ENCODE data around the gene ZNF862.

Gene ZNF862

DNA sequence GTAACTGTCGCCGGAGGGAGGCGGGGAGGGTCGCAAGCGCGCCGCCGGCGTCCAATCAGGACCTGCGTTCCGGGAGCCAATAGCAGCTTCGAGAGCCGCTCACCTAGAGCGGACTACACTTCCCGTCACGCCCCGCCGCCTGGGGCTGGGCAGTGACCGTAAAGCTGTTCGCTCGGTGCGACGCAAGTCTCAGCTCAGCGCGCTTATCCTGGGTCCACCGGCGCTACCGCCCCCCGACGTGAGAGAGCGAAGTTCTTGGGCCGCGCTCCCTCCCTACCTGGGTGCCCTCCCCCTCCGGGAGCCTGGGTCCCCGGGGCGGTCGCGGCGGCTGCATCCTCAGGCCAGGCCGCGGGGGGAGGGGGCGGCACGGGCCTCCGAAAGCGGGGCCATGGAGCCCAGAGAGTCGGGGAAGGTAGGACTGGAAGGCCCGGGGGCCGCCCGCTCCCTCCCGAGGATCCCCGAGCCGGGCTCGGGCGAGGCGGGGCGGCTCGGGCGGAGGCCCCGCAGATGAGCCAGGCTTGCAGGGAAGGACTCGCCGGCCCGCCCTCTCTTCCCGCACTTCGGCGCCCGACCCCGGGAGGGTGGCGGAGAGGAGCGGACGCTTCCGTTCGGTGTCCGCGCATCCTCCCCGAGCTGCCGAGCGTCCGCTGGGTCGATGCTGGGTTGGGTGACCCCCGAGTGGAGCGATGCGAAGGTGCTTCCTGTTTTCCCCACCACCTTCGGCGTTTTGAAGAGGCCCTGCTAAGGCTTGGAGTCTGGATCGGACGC lies at the start of gene ZNF862:
Gene ZNF862, plus strand, starts transcription at position 152 of the 768 bp plus-strand sequence. Its CDS starts 237 bp downstream, at position 389.
- FAIRE-seq: peak; percentile 99

- no peak for FAIRE-seq
Measured at GRCh38 chr7:149789101-149789500, 49.1 kb upstream of the ZNF862 start.

DNA sequence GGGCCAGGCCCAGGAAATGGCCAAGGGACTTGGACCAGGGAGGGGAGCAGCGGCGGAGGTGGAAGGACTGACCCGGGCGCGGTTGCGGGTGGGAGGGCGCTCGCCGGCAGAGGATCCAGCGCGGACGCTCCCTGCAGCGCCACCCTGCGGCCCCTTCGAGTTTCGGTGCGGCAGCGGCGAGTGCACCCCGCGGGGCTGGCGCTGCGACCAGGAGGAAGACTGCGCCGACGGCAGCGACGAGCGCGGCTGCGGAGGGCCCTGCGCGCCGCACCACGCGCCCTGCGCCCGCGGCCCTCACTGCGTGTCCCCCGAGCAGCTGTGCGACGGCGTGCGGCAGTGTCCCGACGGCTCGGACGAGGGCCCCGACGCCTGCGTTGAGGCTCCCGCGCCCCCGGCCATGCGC lies 48.0 kb upstream of the ZNF862 start:
- FAIRE-seq: no peak

DNA sequence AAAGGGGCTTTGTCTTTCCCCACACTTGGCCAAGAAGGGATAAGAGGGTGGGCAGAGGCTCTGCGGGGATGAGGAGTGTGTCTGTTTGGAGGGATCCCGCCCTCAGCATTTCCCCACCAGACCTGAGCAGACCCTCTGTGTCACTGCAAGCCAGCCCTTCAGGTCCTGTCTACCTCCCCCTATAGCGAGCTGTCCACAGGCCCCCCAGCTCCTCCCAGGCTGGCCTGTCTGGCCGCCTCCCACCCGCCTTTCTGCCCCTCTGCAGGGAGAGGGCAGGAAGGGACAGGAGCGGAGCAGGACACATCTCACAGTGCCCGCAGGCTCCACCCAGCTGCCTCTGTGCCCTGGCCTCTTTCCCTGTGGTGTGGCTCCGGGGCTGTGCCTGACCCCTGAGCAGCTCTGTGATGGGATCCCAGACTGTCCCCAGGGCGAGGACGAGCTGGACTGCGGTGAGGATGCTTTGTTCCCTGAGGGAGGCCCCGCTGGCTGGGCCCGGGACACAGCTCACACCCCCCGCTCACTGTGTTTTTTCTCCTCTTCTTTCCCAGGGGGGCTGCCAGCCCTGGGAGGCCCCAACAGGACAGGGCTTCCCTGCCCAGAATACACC lies 47.3 kb upstream of the ZNF862 start:
- FAIRE-seq: no peak

DNA sequence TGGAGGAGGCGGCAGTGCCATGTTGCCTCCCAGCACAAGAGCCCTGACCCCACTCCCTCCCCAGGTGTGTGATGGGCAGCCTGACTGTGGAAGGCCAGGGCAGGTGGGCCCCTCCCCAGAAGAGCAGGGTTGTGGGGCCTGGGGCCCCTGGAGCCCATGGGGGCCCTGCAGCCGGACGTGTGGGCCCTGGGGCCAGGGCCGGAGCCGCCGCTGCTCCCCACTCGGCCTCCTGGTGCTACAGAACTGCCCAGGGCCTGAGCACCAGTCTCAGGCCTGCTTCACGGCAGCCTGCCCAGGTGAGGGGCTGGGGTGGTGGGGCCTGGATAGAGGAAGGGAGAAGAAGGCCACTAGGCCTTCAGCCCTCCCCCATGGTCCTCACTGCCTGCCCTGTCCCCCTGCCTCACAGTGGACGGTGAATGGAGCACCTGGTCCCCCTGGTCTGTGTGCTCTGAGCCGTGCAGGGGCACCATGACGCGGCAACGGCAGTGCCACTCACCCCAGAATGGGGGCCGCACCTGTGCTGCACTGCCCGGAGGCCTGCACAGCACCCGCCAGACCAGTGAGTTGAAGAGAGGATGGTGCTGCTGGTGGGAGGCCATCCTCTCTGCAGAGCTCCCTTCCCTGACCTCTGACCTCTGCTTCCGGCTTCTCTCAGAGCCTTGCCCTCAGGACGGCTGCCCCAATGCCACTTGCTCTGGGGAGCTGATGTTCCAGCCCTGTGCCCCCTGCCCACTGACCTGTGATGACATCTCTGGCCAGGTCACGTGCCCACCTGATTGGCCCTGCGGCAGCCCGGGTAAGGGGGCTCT lies 46.6 kb upstream of the ZNF862 start:
- FAIRE-seq: no peak

GRCh38 chr7:149792220-149792595 lies 46.0 kb upstream of the ZNF862 start:
- no peak for FAIRE-seq

- FAIRE-seq: no peak
Measured at GRCh38 chr7:149793261-149793660, 44.9 kb upstream of the ZNF862 start.

DNA sequence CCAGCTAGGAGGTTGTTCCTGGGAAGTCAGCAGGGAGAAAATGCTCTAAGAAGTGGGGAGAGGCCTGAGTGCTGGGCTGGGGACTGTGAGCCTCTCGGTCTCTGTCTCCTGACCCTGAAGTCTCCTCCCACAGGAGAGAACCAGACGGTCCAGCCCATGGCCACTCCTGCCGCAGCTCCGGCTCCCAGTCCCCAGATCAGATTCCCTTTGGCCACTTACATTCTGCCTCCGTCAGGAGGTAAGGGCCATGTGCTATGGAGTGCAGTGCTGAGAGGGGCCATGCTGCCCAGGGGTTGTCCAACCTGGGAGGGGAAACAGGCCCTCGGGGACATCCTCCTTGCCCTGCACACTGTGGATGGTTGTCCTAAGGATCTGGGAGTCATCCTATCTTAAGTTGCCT lies 43.5 kb upstream of the ZNF862 start:
- FAIRE-seq: no peak

DNA sequence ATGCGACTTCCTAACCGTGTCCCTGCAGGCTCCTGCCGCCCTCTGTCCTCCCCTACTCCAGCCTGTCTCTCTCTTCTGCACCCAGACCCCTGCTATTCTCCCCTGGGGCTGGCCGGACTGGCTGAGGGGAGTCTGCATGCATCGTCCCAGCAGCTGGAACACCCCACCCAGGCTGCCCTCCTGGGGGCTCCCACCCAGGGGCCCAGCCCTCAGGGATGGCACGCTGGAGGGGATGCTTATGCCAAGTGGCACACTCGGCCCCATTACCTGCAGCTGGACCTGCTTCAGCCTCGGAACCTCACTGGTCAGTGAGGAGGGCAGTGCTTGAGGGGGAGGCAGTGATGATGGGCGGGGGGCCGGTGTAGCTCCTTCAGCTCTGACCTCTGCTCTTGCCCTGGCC lies 43.0 kb upstream of the ZNF862 start:
- no peak for FAIRE-seq

DNA sequence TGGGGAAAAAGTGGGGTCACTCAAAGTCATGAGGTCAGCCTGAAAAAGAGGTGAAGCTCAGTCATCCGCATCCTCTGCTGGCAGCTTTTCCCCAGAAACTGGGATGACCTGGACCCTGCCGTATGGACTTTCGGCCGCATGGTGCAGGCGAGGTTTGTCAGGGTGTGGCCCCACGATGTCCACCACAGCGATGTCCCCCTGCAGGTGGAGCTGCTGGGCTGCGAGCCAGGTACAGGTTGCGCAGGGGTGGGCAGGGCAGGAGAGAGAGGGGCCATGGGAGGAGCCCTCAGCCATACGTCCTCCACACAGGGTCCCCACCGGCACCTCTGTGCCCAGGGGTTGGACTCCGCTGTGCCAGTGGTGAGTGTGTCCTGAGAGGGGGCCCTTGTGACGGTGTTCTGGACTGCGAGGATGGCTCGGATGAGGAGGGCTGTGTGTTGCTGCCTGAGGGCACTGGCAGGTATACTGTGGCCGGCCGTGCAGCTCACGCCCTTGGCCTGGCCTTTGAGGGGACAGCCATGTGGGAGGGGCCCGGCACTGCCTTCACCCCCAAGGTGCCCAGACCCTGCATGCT lies 41.8 kb upstream of the ZNF862 start:
- FAIRE-seq: no peak

- no peak for FAIRE-seq
Measured at GRCh38 chr7:149797771-149798170, 40.4 kb upstream of the ZNF862 start.

DNA sequence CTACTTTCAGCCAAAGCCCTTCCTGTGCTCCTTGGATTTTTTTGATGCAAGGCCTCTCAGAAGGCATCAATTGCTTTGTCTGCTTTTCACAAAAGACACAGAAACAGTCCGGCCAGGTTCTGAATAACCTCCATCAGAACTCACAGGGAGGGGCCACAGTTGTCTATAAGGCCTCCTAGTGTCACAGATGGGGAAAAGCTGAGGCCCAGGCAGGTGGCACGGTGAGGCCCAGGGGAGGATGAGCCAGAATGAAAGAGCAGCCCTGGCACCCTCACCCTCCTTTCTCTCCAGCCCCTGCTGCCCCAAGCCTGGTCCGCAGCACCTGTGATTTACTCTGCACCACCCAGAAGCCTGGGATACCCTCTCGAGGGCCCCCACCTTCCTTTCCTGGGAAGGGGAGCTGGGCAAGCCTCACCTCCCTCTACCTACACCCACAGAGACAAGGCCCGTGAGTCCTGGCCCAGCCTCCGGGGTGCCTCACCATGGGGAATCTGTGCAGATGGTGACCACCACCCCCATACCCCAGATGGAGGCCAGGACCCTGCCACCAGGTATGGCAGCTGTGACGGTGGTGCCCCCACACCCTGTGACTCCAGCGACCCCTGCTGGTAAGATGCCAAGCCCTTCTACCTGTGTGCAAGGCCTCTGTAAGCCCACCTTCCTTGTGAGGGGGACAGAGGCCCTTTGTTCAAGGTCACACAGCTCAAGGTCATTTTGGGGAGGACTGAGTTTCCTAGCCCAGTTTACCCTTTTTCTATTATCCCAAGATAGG lies 38.6 kb upstream of the ZNF862 start:
- no peak for FAIRE-seq

GRCh38 chr7:149800169-149800555 lies 38.0 kb upstream of the ZNF862 start:
- FAIRE-seq: no peak

GRCh38 chr7:149801002-149801566 lies 37.1 kb upstream of the ZNF862 start:
- FAIRE-seq: no peak

DNA sequence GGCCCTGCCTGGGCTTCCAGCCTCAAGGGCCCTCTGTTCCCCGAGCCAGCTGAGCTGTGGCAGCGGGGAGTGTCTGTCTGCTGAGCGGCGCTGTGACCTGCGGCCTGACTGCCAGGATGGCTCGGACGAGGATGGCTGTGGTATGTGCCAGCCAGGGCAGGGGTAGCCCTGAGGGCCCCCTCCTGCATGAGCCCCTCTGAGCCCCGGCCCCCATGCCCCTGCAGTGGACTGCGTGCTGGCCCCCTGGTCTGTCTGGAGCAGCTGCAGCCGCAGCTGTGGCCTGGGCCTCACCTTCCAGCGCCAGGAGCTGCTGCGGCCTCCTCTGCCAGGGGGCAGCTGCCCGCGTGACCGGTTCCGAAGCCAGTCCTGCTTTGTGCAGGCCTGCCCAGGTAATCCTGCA lies 36.4 kb upstream of the ZNF862 start:
- FAIRE-seq: no peak

- FAIRE-seq: no peak
Measured at GRCh38 chr7:149802966-149803365, 35.2 kb upstream of the ZNF862 start.

GRCh38 chr7:149803551-149804074 lies 34.6 kb upstream of the ZNF862 start:
- FAIRE-seq: no peak

GRCh38 chr7:149804106-149804505 lies 34.1 kb upstream of the ZNF862 start:
- no peak for FAIRE-seq

DNA sequence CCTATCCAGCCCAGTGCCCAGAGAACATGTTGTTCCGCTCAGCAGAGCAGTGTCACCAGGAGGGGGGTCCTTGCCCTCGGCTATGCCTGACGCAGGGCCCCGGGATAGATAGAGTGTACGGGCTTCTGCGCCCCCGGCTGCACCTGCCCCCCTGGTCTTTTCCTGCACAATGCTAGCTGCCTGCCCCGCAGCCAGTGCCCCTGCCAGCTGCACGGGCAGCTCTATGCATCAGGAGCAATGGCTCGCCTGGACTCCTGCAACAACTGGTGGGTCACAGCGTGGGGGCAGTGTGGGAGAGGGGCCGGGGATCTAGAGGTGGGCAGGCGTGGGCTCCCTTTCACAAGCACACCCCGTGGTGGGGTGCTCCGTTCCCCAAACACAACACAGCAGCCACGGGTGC lies 31.4 kb upstream of the ZNF862 start:
- no peak for FAIRE-seq

GRCh38 chr7:149808311-149808710 lies 29.9 kb upstream of the ZNF862 start:
- no peak for FAIRE-seq

DNA sequence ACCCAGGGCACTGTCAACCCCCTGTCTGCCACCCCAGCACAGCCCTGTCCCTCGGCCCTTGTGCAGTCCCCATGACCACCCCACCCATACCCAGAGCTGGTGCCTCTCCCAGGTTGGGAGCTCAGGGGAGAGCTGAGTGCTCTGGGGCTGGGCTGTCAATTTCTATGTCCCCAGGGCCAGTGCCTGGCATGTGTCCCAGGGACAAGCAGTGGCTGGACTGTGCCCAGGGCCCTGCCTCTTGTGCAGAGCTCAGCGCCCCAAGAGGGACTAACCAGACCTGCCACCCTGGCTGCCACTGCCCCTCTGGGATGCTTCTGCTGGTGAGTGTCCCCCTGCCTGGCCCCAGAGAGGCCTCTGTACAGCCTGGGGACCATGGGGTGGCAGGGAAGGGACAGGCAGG lies 29.0 kb upstream of the ZNF862 start:
- FAIRE-seq: no peak

- FAIRE-seq: no peak
Measured at GRCh38 chr7:149811221-149811620, 27.0 kb upstream of the ZNF862 start.
